Gastrocnemius medialis (tissue), 4 donors: ENCODE data around the gene FOXD3. TPM values are rescaled to one million over a fixed set of nuclear protein-coding genes. Genes with fewer than 3 reads are reported as not detected.

Source experiments
- ATAC-seq, 2 donors: fragments of 150-250 bp; one replicate each; pipeline ENCODE4 v1.9.1; 2016
- DNase-seq, 2 donors: peaks; one replicate each; pipeline ENCODE4 v3.0.0-alpha.2; 2019
- H3K27ac ChIP-seq, 4 donors: fragments of 200-600 bp; sonication (generic); 1 replicate in 1 of 4; 2 replicates in 3 of 4; pipeline ENCODE4 v1.5.1; 2016 to 2018; ENCODE audit warnings: mild to moderate bottlenecking in 2 of 4, moderate library complexity in 1 of 4
- H3K27me3 ChIP-seq, 3 donors: fragments of 200-600 bp; sonication (generic) in 2 of 3; 1 replicate in 1 of 3; 2 replicates in 2 of 3; pipeline versions ENCODE4 v1.5.1 to v1.6.0; 2016 to 2019; ENCODE audit warnings: mild to moderate bottlenecking in 1 of 3, moderate library complexity in 1 of 3
- H3K36me3 ChIP-seq, 2 donors: fragments of 200-600 bp; sonication (generic) in 1 of 2; one replicate each; pipeline ENCODE4 v1.5.1; 2017 to 2018
- H3K4me1 ChIP-seq, 2 donors: fragments of 200-600 bp; sonication (generic) in 1 of 2; one replicate each; pipeline ENCODE4 v1.5.1; 2016 to 2017; ENCODE audit warnings: mild to moderate bottlenecking in 2 of 2
- H3K4me3 ChIP-seq, 4 donors: fragments of 200-600 bp; sonication (generic) in 3 of 4; 1 replicate in 1 of 4; 2 replicates in 3 of 4; pipeline ENCODE4 v1.5.1; 2016 to 2019; ENCODE audit warnings: mild to moderate bottlenecking in 2 of 4
- H3K9me3 ChIP-seq, 3 donors: fragments of 200-600 bp; sonication (generic) in 2 of 3; 1 replicate in 1 of 3; 2 replicates in 2 of 3; pipeline ENCODE4 v1.5.1; 2016 to 2019
- POLR2A ChIP-seq, 2 donors: fragments of 450-650 bp; IDR thresholded peaks; one replicate each; pipeline ENCODE4 v1.6.1; 2017; ENCODE audit warnings: antibody characterized with exemption in 2 of 2, mild to moderate bottlenecking in 2 of 2, moderate library complexity in 2 of 2
- in situ Hi-C, 4 donors: fragments of 200-750 bp; cut with MboI; loops; one replicate each; pipeline versions ENCODE4 v1.15.0 to v1.8.0; 2017; ENCODE audit warnings: low sequenced_read_pairs in 4 of 4
- intact Hi-C: fragments of 100-400 bp; cut with DNase I; formaldehyde crosslinking; loops from one replicate; pipeline ENCODE4 v1.15.1; 2023; ENCODE audit warnings: low total_unique reads
- total RNA-seq, 4 donors: library from RNA; depleted of rRNA; stranded (reverse); fragments of >200 nt; gene quantifications; one replicate each; pipeline versions ENCODE4 v1.1.0 to v1.2.3, GENCODE V29; 2016
- TF ChIP-seq, protein P1 (sequence below), 5 experiments: fragments of 450-650 bp in 3 of 5; fragments of 200-600 bp in 2 of 5; sonication (generic) in 2 of 5; IDR thresholded peaks in 4 of 5; conservative IDR thresholded peaks in 1 of 5; 1 replicate in 4 of 5; 2 replicates in 1 of 5; pipeline ENCODE4 v1.5.1; 2016 to 2019; ENCODE audit warnings: antibody characterized with exemption in 5 of 5, mild to moderate bottlenecking in 3 of 5, moderate library complexity in 3 of 5

Gene FOXD3
- total RNA-seq, 4 donors from 2014 or later, result 0.22 to 0.97 (median 0.58) TPM

- Histone ChIP-seq H3K27ac (no peak overlapping the region), H3K9me3 (no peaks in the 10 kb centered on the region), H3K4me3 (peak overlapping the region; percentile 55 to 77 (median 60)), H3K36me3 (no peaks in the 10 kb centered on the region), H3K4me1 (peaks cover 11 to 12% of the 10 kb centered on the region in 2 donors), H3K27me3 (peaks cover 96 to 100% (median 99%) of the 10 kb centered on the region in 3 donors)
- no peak for DNase-seq
- TF ChIP-seq, protein P1, sequence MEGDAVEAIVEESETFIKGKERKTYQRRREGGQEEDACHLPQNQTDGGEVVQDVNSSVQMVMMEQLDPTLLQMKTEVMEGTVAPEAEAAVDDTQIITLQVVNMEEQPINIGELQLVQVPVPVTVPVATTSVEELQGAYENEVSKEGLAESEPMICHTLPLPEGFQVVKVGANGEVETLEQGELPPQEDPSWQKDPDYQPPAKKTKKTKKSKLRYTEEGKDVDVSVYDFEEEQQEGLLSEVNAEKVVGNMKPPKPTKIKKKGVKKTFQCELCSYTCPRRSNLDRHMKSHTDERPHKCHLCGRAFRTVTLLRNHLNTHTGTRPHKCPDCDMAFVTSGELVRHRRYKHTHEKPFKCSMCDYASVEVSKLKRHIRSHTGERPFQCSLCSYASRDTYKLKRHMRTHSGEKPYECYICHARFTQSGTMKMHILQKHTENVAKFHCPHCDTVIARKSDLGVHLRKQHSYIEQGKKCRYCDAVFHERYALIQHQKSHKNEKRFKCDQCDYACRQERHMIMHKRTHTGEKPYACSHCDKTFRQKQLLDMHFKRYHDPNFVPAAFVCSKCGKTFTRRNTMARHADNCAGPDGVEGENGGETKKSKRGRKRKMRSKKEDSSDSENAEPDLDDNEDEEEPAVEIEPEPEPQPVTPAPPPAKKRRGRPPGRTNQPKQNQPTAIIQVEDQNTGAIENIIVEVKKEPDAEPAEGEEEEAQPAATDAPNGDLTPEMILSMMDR (IDR thresholded peaks at IDR 0.05 in 4 of 5, conservative IDR thresholded peaks at IDR 0.05 in 1 of 5), result no peak
- TF ChIP-seq POLR2A (IDR thresholded peaks at IDR 0.05), result no peak
- ATAC-seq, result peak in 1 of 2 donors; percentile 26
- intact Hi-C loops (no loop called here), in situ Hi-C loops (no loop called here)
These were observed 837 bp downstream of the FOXD3 start for GRCh38 chr1:63322944-63323864.

- TF ChIP-seq, protein P1 (IDR thresholded peaks at IDR 0.05 in 4 of 5, conservative IDR thresholded peaks at IDR 0.05 in 1 of 5), result no peak
- no peak for TF ChIP-seq POLR2A (IDR thresholded peaks at IDR 0.05)
- H3K4me3 ChIP-seq, result peak overlapping the region in 2 of 4 donors; percentile 27 to 28
- no peaks in the 10 kb centered on the region for H3K9me3 ChIP-seq
- intact Hi-C loops (no loop called here), in situ Hi-C loops (no loop called here)
- ATAC-seq (no peak), DNase-seq (no peak)
- peaks cover 96 to 100% (median 99%) of the 10 kb centered on the region in 3 donors for H3K27me3 ChIP-seq
- no peak overlapping the region for H3K27ac ChIP-seq
- no peaks in the 10 kb centered on the region for H3K36me3 ChIP-seq
- peaks cover 11 to 12% of the 10 kb centered on the region in 2 donors for H3K4me1 ChIP-seq
These were observed 1.8 kb downstream of the FOXD3 start for GRCh38 chr1:63323865-63324778.

- in situ Hi-C loops (no loop called here), intact Hi-C loops (loop anchor here (5.0 kb wide), 3 partner anchors 43 to 213 kb away; partner anchors contain the start of gene ALG6)
- Histone ChIP-seq H3K27me3 (peaks cover 96 to 100% (median 99%) of the 10 kb centered on the region in 3 donors), H3K9me3 (no peaks in the 10 kb centered on the region), H3K4me3 (peak overlapping the region in 1 of 4 donors; percentile 28), H3K4me1 (peaks cover 7 to 11% of the 10 kb centered on the region in 2 donors), H3K27ac (no peak overlapping the region), H3K36me3 (no peaks in the 10 kb centered on the region)
- TF ChIP-seq POLR2A (IDR thresholded peaks at IDR 0.05), result no peak
- TF ChIP-seq, protein P1 (IDR thresholded peaks at IDR 0.05 in 4 of 5, conservative IDR thresholded peaks at IDR 0.05 in 1 of 5), result no peak
- DNase-seq (no peak), ATAC-seq (no peak)
These were observed 2.4 kb downstream of the FOXD3 start for GRCh38 chr1:63324779-63325119.

GRCh38 chr1:63325279-63325985, 3.1 kb downstream of the FOXD3 start:
- Histone ChIP-seq H3K9me3 (no peaks in the 10 kb centered on the region), H3K27me3 (peaks cover 96 to 100% (median 99%) of the 10 kb centered on the region in 3 donors), H3K27ac (no peak overlapping the region), H3K4me1 (peaks cover 6 to 11% of the 10 kb centered on the region in 2 donors), H3K4me3 (peak overlapping the region in 1 of 4 donors; percentile 28), H3K36me3 (no peaks in the 10 kb centered on the region)
- TF ChIP-seq, protein P1 (IDR thresholded peaks at IDR 0.05 in 4 of 5, conservative IDR thresholded peaks at IDR 0.05 in 1 of 5), result no peak
- TF ChIP-seq POLR2A (IDR thresholded peaks at IDR 0.05), result no peak
- no peak for DNase-seq
- in situ Hi-C loops (no loop called here), intact Hi-C loops (loop anchor here (5.0 kb wide), 3 partner anchors 42 to 212 kb away; partner anchors contain the start of gene ALG6)
- no peak for ATAC-seq
